ENCODE measurements around the gene LHFPL3.

Gene LHFPL3

DNA sequence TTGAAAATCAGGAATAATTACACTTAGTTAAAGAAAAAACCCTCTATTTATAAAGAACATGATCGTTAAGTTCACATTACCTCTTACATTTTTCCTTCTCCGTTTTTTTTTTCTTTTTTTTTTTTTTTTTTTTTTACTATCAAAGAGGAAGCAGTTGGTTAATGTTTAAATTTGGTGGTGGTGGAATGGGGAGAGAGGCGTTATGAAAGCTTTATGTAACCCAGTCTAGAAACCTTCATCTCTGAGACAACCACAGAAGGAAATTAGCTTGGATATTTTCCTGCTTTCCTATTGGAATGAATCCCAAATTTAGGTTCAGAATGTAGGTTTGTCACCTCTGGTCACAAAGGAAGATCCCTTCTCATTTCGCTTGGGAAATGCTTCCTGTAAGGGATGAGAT lies 31.5 kb upstream of the LHFPL3 start:
- H3K27ac ChIP-seq, result no peak overlapping the region
- no peaks in the 10 kb centered on the region for H3K4me1 ChIP-seq (ENCODE audit: control insufficient read depth in 1 of 2, insufficient read depth in 1 of 2, low read depth in 1 of 2, low read length in 1 of 2)
- H3K27me3 ChIP-seq, result no peaks in the 10 kb centered on the region
- TF ChIP-seq CTCF (IDR thresholded peaks at IDR 0.05), result no peak
- no peaks in the 10 kb centered on the region for H3K9me3 ChIP-seq
- H3K36me3 ChIP-seq, result no peaks in the 10 kb centered on the region
- H3K4me3 ChIP-seq (ENCODE audit: low read depth in 1 of 2, low read length in 1 of 2), result no peak overlapping the region

- Histone ChIP-seq H3K27ac (no peak overlapping the region), H3K4me3 (ENCODE audit: low read depth in 1 of 2, low read length in 1 of 2) (no peak overlapping the region), H3K4me1 (ENCODE audit: control insufficient read depth in 1 of 2, insufficient read depth in 1 of 2, low read depth in 1 of 2, low read length in 1 of 2) (no peaks in the 10 kb centered on the region), H3K36me3 (no peaks in the 10 kb centered on the region), H3K27me3 (no peaks in the 10 kb centered on the region), H3K9me3 (no peaks in the 10 kb centered on the region)
- TF ChIP-seq CTCF (IDR thresholded peaks at IDR 0.05), result no peak
These were observed 29.1 kb upstream of the LHFPL3 start for GRCh38 chr7:104299323-104299722.

GRCh38 chr7:104299777-104300176 lies 28.6 kb upstream of the LHFPL3 start:
- H3K4me1 ChIP-seq (ENCODE audit: control insufficient read depth in 1 of 2, insufficient read depth in 1 of 2, low read depth in 1 of 2, low read length in 1 of 2), result no peaks in the 10 kb centered on the region
- no peak overlapping the region for H3K4me3 ChIP-seq (ENCODE audit: low read depth in 1 of 2, low read length in 1 of 2)
- TF ChIP-seq CTCF (IDR thresholded peaks at IDR 0.05), result no peak
- H3K9me3 ChIP-seq, result no peaks in the 10 kb centered on the region
- no peaks in the 10 kb centered on the region for H3K36me3 ChIP-seq
- H3K27me3 ChIP-seq, result no peaks in the 10 kb centered on the region
- H3K27ac ChIP-seq, result no peak overlapping the region

GRCh38 chr7:104306793-104307192 lies 21.6 kb upstream of the LHFPL3 start:
- TF ChIP-seq CTCF (IDR thresholded peaks at IDR 0.05), result no peak
- H3K27me3 ChIP-seq, result no peaks in the 10 kb centered on the region
- H3K36me3 ChIP-seq, result no peaks in the 10 kb centered on the region
- H3K4me3 ChIP-seq (ENCODE audit: low read depth in 1 of 2, low read length in 1 of 2), result no peak overlapping the region
- H3K27ac ChIP-seq, result no peak overlapping the region
- H3K9me3 ChIP-seq, result no peaks in the 10 kb centered on the region
- no peaks in the 10 kb centered on the region for H3K4me1 ChIP-seq (ENCODE audit: control insufficient read depth in 1 of 2, insufficient read depth in 1 of 2, low read depth in 1 of 2, low read length in 1 of 2)

GRCh38 chr7:104317948-104318629 lies 10.3 kb upstream of the LHFPL3 start:
- no peaks in the 10 kb centered on the region for H3K9me3 ChIP-seq
- H3K4me3 ChIP-seq (ENCODE audit: low read depth in 1 of 2, low read length in 1 of 2), result no peak overlapping the region
- no peaks in the 10 kb centered on the region for H3K4me1 ChIP-seq (ENCODE audit: control insufficient read depth in 1 of 2, insufficient read depth in 1 of 2, low read depth in 1 of 2, low read length in 1 of 2)
- H3K36me3 ChIP-seq, result no peaks in the 10 kb centered on the region
- no peak overlapping the region for H3K27ac ChIP-seq
- TF ChIP-seq CTCF (IDR thresholded peaks at IDR 0.05), result no peak
- H3K27me3 ChIP-seq, result no peaks in the 10 kb centered on the region

Data from neutrophil (primary cell).